Measurements from ENCODE around the gene NOM1. TPM values are rescaled to one million over a fixed set of nuclear protein-coding genes. Genes with fewer than 3 reads are reported as not detected.

NOM1 gene
- total RNA-seq, 4 donors from 2014 or later = 8.1 to 77.6 (median 26.7) TPM

- H3K4me3 ChIP-seq = no peak overlapping the region
- no peak overlapping the region for H3K27ac ChIP-seq
- TF ChIP-seq CTCF (IDR thresholded peaks at IDR 0.05) (no peak), POLR2A (IDR thresholded peaks at IDR 0.05) (no peak)
- peaks cover 0 to 16% (median 0%) of the 10 kb centered on the region in 3 donors for H3K36me3 ChIP-seq
- no peaks in the 10 kb centered on the region for H3K27me3 ChIP-seq
- DNase-seq = no peak
- H3K4me1 ChIP-seq = no peaks in the 10 kb centered on the region
- H3K9me3 ChIP-seq = peaks cover 0 to 8% (median 0%) of the 10 kb centered on the region in 4 donors
Observed at GRCh38 chr7:156975620-156976019, 26.1 kb downstream of the NOM1 start.

- DNase-seq = no peak
- Histone ChIP-seq H3K4me3 (no peak overlapping the region), H3K4me1 (no peaks in the 10 kb centered on the region), H3K36me3 (no peaks in the 10 kb centered on the region), H3K27me3 (no peaks in the 10 kb centered on the region), H3K9me3 (peaks cover 0 to 8% (median 0%) of the 10 kb centered on the region in 4 donors), H3K27ac (no peak overlapping the region)
- TF ChIP-seq CTCF (IDR thresholded peaks at IDR 0.05) (no peak), POLR2A (IDR thresholded peaks at IDR 0.05) (no peak)
Observed at GRCh38 chr7:156979007-156979606, 29.6 kb downstream of the NOM1 start.

GRCh38 chr7:156979711-156980110 lies 30.2 kb downstream of the NOM1 start:
- Histone ChIP-seq H3K9me3 (peaks cover 0 to 8% (median 0%) of the 10 kb centered on the region in 4 donors), H3K4me3 (no peak overlapping the region), H3K4me1 (no peaks in the 10 kb centered on the region), H3K36me3 (no peaks in the 10 kb centered on the region), H3K27me3 (no peaks in the 10 kb centered on the region), H3K27ac (no peak overlapping the region)
- TF ChIP-seq CTCF (IDR thresholded peaks at IDR 0.05) (no peak), POLR2A (IDR thresholded peaks at IDR 0.05) (no peak)
- no peak for DNase-seq

GRCh38 chr7:156984174-156984891 lies 34.8 kb downstream of the NOM1 start:
- Histone ChIP-seq H3K4me1 (no peaks in the 10 kb centered on the region), H3K36me3 (no peaks in the 10 kb centered on the region), H3K27ac (no peak overlapping the region), H3K27me3 (no peaks in the 10 kb centered on the region), H3K4me3 (no peak overlapping the region), H3K9me3 (peaks cover 0 to 2% (median 0%) of the 10 kb centered on the region in 4 donors)
- no peak for TF ChIP-seq POLR2A (IDR thresholded peaks at IDR 0.05)
- no peak for TF ChIP-seq CTCF (IDR thresholded peaks at IDR 0.05)
- no peak for DNase-seq

- no peaks in the 10 kb centered on the region for H3K27me3 ChIP-seq
- H3K36me3 ChIP-seq = no peaks in the 10 kb centered on the region
- no peaks in the 10 kb centered on the region for H3K4me1 ChIP-seq
- H3K27ac ChIP-seq = no peak overlapping the region
- no peak overlapping the region for H3K4me3 ChIP-seq
- TF ChIP-seq POLR2A (IDR thresholded peaks at IDR 0.05) (no peak), CTCF (IDR thresholded peaks at IDR 0.05) (no peak)
- no peaks in the 10 kb centered on the region for H3K9me3 ChIP-seq
- DNase-seq = no peak
Observed at GRCh38 chr7:156985101-156985992, 35.8 kb downstream of the NOM1 start.
